HG02981 (cell line): ENCODE results near the gene TADA2B.

Experiments used
- ATAC-seq: cut with Tn5 transposase; IDR thresholded peaks from one replicate; pipeline ENCODE4 v1.9.1; 2021; ENCODE audit warnings: mild to moderate bottlenecking, moderate library complexity; ENCODE audit not compliant: unreplicated experiment

TADA2B gene

GRCh38 chr4:7017446-7018048 is 25.6 kb upstream of the TADA2B start:
- no peak for ATAC-seq

- ATAC-seq = no peak
These were observed 24.9 kb upstream of the TADA2B start for GRCh38 chr4:7018281-7018680.

- no peak for ATAC-seq
These were observed 23.8 kb upstream of the TADA2B start for GRCh38 chr4:7019367-7019766.

- ATAC-seq = no peak
These were observed 22.9 kb upstream of the TADA2B start for GRCh38 chr4:7020290-7020689.

- no peak for ATAC-seq
These were observed 22.3 kb upstream of the TADA2B start for GRCh38 chr4:7020856-7021255.

GRCh38 chr4:7021355-7021754 is 21.8 kb upstream of the TADA2B start:
- ATAC-seq = no peak

GRCh38 chr4:7021930-7022664 is 21.1 kb upstream of the TADA2B start:
- no peak for ATAC-seq

GRCh38 chr4:7023486-7023885 is 19.7 kb upstream of the TADA2B start:
- ATAC-seq = no peak

GRCh38 chr4:7023901-7024300 is 19.3 kb upstream of the TADA2B start:
- ATAC-seq = no peak

GRCh38 chr4:7024336-7024890 is 18.8 kb upstream of the TADA2B start:
- no peak for ATAC-seq

- ATAC-seq = no peak
These were observed 18.1 kb upstream of the TADA2B start for GRCh38 chr4:7025040-7025602.

- no peak for ATAC-seq
These were observed 17.1 kb upstream of the TADA2B start for GRCh38 chr4:7026107-7026506.

GRCh38 chr4:7027284-7027683 is 15.9 kb upstream of the TADA2B start:
- ATAC-seq = no peak

- ATAC-seq = no peak
These were observed 15.3 kb upstream of the TADA2B start for GRCh38 chr4:7027913-7028312.

- ATAC-seq = no peak
These were observed 14.0 kb upstream of the TADA2B start for GRCh38 chr4:7029212-7029611.

GRCh38 chr4:7029921-7030320 is 13.3 kb upstream of the TADA2B start:
- no peak for ATAC-seq

- ATAC-seq = no peak
These were observed 12.3 kb upstream of the TADA2B start for GRCh38 chr4:7030856-7031255.

- ATAC-seq = no peak
These were observed 11.4 kb upstream of the TADA2B start for GRCh38 chr4:7031558-7032449.

- no peak for ATAC-seq
These were observed 10.6 kb upstream of the TADA2B start for GRCh38 chr4:7032596-7032995.

GRCh38 chr4:7034262-7035081 is 8.7 kb upstream of the TADA2B start:
- ATAC-seq = no peak
